Measurements from ENCODE around the gene SPTAN1. TPM values are rescaled to one million over a fixed set of nuclear protein-coding genes. Genes with fewer than 3 reads are reported as not detected.

The SPTAN1 gene
- total RNA-seq, 1 experiment from 2014 or later = 111 TPM

GRCh38 chr9:128610897-128611296 lies 58.5 kb downstream of the SPTAN1 start:
- TF ChIP-seq CTCF (IDR thresholded peaks at IDR 0.05 in 2 of 3, conservative IDR thresholded peaks at IDR 0.05 in 1 of 3; ENCODE audit: borderline replicate concordance in 1 of 3, insufficient read depth in 1 of 3, low read depth in 2 of 3, low read length in 2 of 3) (no peak), ELF1 (IDR thresholded peaks at IDR 0.05; ENCODE audit: borderline replicate concordance, low read depth) (no peak), RAD21 (IDR thresholded peaks at IDR 0.05; ENCODE audit: low read depth) (0 out of 2 replicates have a peak, but pooled peaks have one; percentile 15)
- H3K4me2 ChIP-seq (ENCODE audit: low read length) = no peak overlapping the region
- H3K4me1 ChIP-seq (ENCODE audit: control insufficient read depth in 1 of 2, insufficient read depth in 2 of 2, low read length in 2 of 2) = no peaks in the 10 kb centered on the region
- intact Hi-C loops (cut with micrococcal nuclease) = no loop called here
- RAD21 ChIA-PET (ENCODE audit: low non-redundant PET in 1 of 2, low total read pairs in 2 of 2, uncharacterized antibody in 2 of 2, unreplicated experiment in 2 of 2) = interaction anchor here in 1 of 2 experiments (1.1 kb wide), 1 partner anchor 172 kb away, joined by 3 read pairs; no protein-coding TSS in a partner anchor
- no peaks in the 10 kb centered on the region for H3K9me3 ChIP-seq (ENCODE audit: control insufficient read depth in 1 of 2, insufficient read depth in 1 of 2, low read depth in 1 of 2, low read length in 2 of 2)
- no peak overlapping the region for H2AFZ ChIP-seq (ENCODE audit: low read depth, low read length, poor library complexity, severe bottlenecking)
- DNase-seq (ENCODE audit: low read depth, low spot score) (no peak), ATAC-seq (no peak)
- no peaks in the 10 kb centered on the region for H3K79me2 ChIP-seq (ENCODE audit: insufficient read depth, low read length)
- no TSS peak for BruUV-seq (replicated peaks)
- H3K27me3 ChIP-seq (ENCODE audit: insufficient read depth, low read length) = no peaks in the 10 kb centered on the region
- no peak overlapping the region for H3K9ac ChIP-seq (ENCODE audit: low read length)
- H3K9me2 ChIP-seq (ENCODE audit: insufficient read depth) = no peaks in the 10 kb centered on the region
- CTCF ChIA-PET = interaction anchor here (1.1 kb wide), 1 partner anchor 172 kb away, joined by 4 read pairs; no protein-coding TSS in a partner anchor
- H3K4me3 ChIP-seq (replicated peaks in 1 of 2; ENCODE audit: low read depth in 1 of 2, low read length in 2 of 2) = no peak overlapping the region
- no peak overlapping the region for H3K27ac ChIP-seq (ENCODE audit: low read depth, low read length)
- H3K36me3 ChIP-seq (ENCODE audit: control insufficient read depth in 1 of 2, insufficient read depth in 2 of 2, low read length in 2 of 2) = peaks cover 59 to 70% of the 10 kb centered on the region in 2 experiments
- POLR2A ChIA-PET = no interaction called here
- no peaks in the 10 kb centered on the region for H4K20me1 ChIP-seq (ENCODE audit: insufficient read depth)

DNA sequence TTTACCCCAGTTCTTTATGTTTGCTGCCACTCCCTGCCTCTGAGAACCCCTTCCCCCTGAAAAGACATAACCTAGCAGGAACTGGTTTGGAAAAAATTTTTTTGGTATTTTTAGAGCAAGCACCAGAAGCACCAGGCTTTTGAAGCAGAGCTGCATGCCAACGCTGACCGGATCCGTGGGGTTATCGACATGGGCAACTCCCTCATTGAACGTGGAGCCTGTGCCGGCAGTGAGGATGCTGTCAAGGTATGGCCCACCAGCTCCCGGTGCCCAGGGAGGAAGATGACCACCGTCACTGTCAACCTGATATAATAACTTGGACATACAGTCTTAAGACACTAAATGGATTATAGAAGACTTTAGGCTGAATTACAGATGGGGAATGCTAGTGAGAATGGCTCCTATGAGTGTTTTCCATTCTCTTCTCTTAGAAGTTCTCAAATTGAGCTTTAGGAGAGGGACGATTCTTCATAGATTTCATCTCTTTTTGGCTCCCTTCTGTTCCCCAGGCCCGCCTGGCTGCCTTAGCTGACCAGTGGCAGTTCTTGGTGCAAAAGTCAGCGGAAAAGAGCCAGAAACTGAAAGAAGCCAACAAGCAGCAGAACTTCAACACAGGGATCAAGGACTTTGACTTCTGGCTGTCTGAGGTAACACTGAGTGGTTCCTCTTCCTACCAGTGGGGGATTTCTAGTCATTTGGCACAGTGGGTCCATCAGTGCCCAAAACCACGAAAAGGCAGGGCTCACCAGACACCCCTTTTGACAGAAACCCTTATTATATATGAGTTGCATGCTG lies 59.4 kb downstream of the SPTAN1 start:
- H3K4me1 ChIP-seq (ENCODE audit: control insufficient read depth in 1 of 2, insufficient read depth in 2 of 2, low read length in 2 of 2) = no peaks in the 10 kb centered on the region
- ATAC-seq = no peak
- no peak overlapping the region for H3K9ac ChIP-seq (ENCODE audit: low read length)
- ChIA-PET POLR2A (no interaction called here), CTCF (interaction anchor here (0.7 to 1.1 kb wide), 2 partner anchors 24 to 173 kb away, joined by 3 to 4 read pairs; no protein-coding TSS in a partner anchor), RAD21 (ENCODE audit: low non-redundant PET in 1 of 2, low total read pairs in 2 of 2, uncharacterized antibody in 2 of 2, unreplicated experiment in 2 of 2) (no interaction called here)
- no peaks in the 10 kb centered on the region for H3K27me3 ChIP-seq (ENCODE audit: insufficient read depth, low read length)
- no peak overlapping the region for H3K27ac ChIP-seq (ENCODE audit: low read depth, low read length)
- H3K4me3 ChIP-seq (replicated peaks in 1 of 2; ENCODE audit: low read depth in 1 of 2, low read length in 2 of 2) = no peak overlapping the region
- no TSS peak for BruUV-seq (replicated peaks)
- no peaks in the 10 kb centered on the region for H3K9me3 ChIP-seq (ENCODE audit: control insufficient read depth in 1 of 2, insufficient read depth in 1 of 2, low read depth in 1 of 2, low read length in 2 of 2)
- no peaks in the 10 kb centered on the region for H3K9me2 ChIP-seq (ENCODE audit: insufficient read depth)
- no peak for TF ChIP-seq EZH2 (IDR thresholded peaks at IDR 0.05)
- TF ChIP-seq JUND (IDR thresholded peaks at IDR 0.05) = no peak
- no peak for TF ChIP-seq FOSL1 (IDR thresholded peaks at IDR 0.05; ENCODE audit: low read depth)
- TF ChIP-seq ELF1 (IDR thresholded peaks at IDR 0.05; ENCODE audit: borderline replicate concordance, low read depth) = no peak
- H3K79me2 ChIP-seq (ENCODE audit: insufficient read depth, low read length) = no peaks in the 10 kb centered on the region
- H3K36me3 ChIP-seq (ENCODE audit: control insufficient read depth in 1 of 2, insufficient read depth in 2 of 2, low read length in 2 of 2) = peaks cover 62 to 65% of the 10 kb centered on the region in 2 experiments
- DNase-seq (ENCODE audit: low read depth, low spot score) = no peak
- no peaks in the 10 kb centered on the region for H4K20me1 ChIP-seq (ENCODE audit: insufficient read depth)
- no peak overlapping the region for H2AFZ ChIP-seq (ENCODE audit: low read depth, low read length, poor library complexity, severe bottlenecking)
- intact Hi-C loops (cut with micrococcal nuclease) = no loop called here
- H3K4me2 ChIP-seq (ENCODE audit: low read length) = no peak overlapping the region
